AG20443 (cell line): ENCODE results near the gene GNAI1.
"Not testable (repeated sequence)": the region's sequence is repeated elsewhere in the genome, so short reads cannot be mapped to it uniquely, and the experiment has no call there.

ENCODE experiments used
- DNase-seq: peaks from one replicate; pipeline ENCODE4 v3.0.0; 2012; ENCODE audit warnings: low spot score, mixed read lengths

Gene GNAI1

DNA sequence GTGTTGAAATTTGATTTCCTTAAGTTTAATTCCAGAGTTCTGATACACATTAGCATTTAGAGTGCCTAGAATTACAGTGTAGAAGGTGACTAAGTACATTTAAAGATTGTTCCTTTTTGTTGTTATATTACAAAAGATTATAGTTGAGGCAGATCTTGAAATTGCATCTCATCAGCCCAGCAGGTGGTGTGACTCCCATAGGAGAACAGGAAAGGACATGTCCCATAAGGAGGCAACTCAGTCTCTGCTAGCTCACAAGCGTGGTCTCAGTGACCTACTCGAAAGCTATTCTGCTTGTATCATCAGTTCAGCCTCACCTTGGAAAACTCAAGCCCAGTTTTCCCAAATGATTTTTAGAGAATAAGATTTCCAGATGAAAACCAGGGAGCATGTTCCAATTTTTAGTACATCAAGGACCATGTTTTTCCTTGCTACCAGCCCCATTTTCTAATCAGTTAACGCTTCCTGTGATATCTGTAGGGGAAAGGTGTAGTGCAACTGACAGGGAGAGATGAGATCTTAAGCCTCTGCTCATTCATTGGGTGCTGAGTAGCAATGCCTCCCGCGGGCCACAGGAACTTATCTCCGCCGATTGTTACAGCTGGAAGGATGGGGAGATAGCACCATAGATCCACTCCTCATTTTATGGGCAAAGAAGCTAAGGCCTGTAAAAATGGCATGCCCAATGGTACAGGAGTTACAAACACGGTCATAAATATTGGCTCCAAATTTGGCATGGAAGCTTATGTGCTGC, 1.1 kb upstream of the GNAI1 start:
- no peak for DNase-seq

DNA sequence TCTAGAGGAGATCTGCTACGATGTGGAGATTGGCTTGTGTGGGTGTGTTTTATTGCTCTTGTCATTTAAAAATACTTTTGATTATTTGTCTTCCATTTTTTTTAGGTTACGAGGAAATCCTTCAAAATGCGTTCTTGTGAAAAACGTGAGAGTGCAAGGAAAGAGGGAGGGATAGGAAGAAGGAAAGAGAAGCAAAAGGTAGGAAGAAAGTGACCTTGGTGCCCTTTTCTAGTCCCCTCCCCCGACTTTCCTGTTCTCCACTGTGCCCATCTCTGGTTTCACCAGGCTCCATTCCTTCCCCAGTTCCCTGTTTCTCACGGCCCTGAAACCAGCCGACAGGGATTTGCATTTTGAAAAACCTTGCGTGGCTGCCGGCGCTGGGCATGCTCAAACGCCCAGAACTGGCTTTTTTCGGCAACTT, 506 bp upstream of the GNAI1 start:
- DNase-seq = no peak

DNA sequence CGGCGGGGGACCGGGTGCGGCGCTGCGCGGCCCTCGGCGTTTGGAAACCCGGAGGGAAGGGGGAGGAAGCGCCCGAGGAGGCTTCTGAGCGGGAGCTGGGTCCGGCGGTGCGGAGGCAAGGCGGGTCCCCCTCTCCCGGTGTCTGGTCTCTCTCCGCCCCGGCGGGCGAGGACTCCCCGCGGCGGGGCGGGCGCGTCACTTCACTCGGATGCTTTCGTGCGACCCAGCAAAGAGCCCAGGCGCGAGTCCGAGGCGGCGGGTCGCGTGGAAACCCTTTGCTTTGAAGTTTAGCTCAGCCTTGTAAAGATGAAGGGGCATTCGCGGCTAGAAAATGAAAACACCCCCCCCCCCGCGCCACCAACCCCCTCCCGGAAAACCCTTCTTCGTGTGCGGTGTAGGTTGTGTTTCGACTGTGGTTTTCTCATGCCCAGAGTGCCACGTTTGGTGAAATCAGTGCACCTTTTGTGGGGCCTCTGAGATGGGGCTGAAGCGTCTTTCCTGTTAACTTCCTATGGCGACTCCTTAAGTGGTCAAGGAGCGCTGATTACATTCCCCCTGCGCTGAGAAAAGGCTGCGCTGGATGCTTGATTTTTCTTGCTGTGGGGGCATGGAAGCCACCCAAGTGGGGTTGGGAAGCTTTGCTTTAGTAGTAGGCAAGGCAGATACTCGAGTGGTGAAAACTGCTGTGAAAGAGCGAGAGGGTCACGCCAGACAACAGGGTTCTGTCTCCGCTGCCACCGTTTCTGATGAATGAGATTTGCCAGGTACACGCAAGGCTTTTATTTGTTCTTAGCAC, 876 bp downstream of the GNAI1 start:
- DNase-seq = peak; percentile 51

DNA sequence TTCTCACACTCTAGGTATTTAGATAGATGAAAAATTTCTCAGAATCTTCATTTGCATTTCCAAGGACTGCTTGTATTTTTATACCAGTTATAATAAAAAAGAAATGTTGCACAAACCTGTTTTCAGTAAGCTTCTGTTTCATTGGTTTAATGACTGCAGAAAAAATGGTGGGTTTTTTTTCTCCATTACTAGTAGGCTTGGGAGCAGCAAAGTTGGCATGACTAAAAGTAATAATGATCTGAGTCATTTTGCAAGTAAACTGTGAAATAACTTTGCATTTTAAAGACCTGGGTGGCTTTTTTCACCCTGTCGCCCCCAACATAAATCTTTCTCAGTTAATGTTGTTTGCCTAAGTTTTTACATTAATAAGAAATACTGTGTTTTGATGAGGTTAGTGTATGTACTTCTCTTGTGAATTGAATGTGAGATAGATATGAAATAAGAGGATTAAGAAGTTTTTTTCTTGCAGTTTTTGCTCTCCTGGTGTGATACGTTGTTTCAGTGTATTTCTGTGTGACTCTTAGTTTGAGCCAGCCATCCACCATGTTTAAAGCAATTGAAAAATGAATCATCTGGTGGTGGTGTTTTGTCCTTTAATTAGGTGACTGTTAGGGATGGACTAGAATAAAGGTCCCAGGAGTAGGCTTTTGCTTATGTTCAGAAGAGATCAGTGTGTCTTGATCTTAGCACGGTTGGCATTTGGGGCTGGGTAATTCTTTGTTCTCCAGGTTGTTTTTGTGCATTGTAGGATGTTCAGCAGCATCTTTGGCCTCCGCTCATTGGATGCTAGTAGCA, 1.8 kb downstream of the GNAI1 start:
- peak; percentile 20 for DNase-seq

DNA sequence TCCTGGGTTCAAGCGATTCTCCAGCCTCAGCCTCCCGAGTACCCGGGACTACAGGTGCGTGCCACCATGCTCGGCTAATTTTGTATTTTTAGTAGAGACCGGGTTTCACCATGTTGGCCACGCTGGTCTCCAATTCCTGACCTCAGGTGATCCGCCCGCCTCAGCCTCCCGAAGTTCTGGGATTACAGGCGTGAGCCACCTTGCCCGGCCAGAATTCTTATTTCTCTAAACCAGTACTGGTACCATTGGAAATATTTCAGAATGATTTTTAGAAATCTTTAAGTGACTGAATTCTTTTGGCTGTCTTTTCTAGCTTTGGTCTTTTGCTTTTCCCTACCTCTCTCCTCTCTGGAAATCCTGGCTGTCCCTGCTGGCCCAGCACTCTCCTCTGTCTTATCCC, 2.8 kb downstream of the GNAI1 start:
- DNase-seq = no peak

DNA sequence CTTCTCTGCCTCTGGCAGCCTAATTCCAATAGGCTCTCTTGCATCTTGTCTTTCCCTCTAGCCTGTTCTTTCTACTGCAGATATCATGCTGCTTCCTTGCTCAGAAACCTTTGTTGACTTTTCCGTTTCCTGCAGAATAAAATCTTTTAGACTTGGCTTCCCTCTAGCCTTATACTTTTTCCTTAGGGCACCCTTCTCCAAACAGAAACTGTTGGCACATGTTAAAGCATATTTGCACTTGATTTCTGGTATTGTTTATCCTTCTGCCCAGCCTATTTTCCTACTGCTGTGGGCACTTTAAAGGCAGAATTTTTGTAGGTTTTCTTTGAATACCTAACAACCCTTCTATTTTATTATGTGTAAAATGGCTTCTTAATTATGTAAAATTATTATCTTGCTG, 4.6 kb downstream of the GNAI1 start:
- DNase-seq = no peak

DNA sequence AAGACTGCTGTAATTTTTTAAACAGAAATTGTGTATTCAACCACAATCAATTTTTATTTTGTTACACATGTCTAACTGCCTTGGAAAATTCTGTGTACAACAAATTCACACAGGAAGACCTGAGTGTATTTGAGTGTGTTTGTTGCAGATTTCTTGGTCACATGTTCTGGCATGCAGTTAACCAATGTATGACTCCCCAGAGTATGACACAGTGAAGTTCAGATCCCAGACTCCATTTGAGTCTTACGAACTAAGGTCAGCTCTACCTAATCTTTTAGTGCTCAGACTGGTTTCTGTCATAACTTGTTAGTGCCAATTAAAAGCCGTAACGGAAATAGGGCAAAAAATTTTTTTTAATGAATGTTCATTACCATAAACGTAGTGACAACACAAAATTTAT, 5.8 kb downstream of the GNAI1 start:
- DNase-seq = no peak

DNA sequence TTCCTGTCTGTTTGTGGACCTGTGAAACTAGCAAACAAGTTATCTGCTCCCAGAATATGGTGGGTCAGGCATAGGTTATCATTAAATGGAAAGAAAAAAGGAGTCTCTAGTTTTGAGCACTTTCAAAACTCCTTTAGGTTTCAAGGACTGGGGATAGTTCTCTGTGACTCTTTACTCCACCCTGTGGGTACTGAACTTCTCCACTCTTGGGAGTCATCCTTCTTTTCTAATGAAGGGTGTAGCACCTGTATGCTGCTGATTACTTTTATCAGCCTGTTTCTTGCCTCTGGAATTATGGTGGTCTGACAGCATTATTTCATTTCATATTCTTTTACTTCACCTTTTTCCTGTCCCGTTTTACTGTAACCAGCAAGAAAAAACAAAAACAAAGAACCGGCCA, 6.7 kb downstream of the GNAI1 start:
- DNase-seq = no peak

DNA sequence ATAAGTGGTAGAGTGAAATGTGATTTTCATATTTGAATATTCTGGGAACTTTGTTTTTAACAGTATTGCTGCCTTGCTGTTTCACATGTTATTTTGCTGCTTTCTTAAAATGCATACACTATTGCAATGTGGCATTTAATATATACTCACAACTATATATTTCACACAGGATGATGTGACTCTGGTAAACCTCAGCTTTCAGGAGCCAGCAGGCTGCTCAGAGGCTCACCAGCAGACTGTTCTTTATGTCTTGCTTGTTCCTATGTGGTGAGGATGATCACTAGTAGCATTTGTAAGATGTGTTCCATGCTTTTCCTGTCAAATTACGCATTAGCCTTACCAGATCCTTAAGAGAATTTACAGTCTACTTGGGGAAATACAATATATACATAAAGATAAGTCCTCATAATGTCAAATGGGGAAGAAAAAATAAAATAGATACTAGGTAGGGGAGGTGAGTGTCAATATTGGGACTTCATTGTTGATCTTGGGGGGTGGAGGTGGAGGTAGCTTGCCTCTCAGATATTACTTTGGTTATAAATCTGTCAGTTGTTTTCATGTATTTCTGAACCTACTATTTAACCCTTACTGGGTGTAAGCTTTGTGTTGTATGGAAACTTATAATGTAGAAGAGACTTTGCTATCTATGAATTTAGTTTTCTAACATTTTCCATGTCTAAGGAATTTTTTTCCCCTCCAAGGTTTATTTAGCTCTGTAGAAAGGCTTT, 8.4 kb downstream of the GNAI1 start:
- DNase-seq = no peak

DNA sequence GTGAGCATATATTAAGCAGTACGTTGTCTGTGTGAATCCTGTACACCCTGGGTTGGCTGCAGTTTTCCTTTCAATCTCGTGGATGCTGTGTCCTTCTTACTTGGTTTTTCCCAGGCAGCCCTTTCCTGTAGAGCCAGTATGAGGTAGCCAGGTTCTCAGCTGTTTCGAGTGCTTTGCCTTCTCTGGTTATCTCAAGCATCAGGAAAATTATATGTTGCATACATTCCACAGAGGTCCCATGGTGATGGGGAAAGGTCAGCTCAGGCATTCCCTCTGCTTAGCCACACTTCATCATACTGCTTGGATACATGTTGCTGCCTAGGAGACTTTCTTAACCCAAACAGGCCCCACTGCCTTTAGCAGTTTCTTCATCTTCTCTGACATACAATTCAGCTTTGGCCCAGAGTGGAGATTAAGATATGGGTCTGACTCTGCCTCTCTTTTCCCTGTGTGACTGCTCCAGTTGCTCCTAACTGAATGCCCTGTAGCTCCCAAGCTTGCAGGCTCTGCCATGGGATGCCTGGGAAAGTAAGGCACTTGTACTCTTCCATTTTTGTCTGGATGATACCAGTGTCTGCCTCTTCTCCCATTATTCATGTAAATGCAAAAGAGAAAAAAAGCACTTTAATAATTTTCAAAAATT, 11.3 kb downstream of the GNAI1 start:
- DNase-seq = peak; percentile 13

DNA sequence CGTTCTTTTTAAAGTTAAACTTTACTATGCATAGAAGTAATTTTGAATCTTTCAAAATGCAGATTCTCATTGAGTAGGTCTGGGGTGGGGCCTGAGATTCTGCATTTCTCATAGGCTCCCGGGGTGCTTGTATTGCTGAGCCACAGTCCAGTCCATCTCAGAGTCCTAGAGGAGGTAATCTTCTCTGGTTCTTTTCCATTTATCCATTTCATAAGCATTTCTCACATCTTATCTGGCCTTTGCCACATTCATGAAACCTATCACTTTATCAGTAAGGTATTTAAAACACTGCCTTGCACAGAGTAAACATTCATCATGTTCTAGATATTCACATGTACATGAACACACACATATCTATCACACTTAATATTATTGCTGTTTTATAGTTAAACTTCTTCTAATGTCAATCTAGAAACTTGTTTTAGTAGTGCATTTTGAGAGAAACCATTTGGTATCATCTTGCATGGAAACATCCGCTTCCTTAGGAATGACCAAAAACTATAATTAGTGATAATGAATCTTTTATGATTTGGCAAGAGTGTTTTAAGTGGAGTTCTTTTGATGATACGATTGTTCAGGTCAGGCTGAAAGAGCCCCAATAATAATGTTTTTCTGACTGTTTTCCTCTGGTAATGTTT, 12.0 kb downstream of the GNAI1 start:
- DNase-seq = no peak

DNA sequence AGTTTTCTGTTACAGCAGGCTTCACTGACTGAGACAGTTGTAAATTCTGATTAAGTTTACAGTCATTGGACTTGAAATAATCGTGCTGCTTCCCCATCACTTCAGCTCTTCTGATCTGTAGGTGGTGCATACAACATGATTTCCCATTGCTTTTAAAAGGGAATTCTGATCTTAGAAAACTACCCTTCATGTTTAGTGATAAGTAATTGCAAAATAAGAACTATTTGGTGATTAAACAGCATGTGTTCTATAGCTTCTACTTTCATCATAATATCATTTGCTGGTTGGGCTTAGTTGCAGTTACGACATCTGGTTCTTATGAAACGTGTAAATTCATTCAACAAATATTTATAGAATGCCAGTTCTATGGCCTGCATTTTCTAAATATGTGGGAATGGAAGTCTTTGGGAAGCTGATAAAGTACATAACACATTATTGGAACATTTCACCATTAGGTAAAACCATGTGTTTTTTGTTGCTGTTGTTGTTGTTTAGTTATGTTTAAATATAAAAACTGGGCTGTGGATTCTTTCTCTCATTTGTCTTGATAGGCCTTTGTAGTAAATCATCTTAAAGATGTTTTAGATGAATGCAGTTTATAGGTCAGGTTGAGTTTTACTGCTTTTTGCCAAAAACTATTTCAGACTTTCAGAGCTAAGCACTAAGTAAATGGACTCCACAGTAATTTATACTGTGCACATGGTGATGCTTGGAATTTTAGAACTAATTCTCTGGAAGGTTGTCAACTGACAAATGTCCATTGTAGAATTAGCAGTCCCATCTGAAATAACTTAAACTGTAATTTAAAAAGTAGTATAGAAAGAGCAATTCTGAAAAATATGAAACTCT, 13.1 kb downstream of the GNAI1 start:
- DNase-seq = peak; percentile 18

DNA sequence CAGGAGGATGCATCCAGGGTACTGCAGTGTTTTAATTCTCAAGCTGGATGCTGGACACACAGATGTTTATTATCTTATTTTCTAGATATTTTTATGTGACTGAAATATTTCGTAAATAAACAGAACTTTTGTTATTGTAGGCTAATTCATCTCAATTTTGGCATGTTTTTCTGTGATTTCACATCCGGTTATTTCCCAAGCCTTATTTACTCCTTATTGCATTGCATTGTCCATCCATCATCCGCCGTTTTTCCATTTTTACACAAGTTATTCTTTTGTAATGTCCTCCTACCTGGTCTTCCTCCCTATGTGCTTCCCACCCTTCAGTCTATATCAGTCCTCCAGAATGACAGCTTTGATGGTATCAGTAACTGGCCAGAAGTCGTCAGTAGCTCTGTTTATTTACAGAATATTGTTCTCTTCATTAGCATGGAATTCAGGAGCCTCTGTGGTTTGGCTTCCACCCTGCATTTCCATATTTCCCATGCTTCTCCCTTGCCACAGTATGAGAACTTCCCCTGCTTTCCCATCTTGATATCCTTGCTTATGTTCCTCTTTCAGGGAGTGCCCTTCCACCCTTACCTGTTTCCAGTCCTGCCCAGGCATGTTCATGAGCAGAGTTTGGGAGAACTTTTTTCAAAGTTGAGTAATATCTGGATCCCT, 16.1 kb downstream of the GNAI1 start:
- peak; percentile 29 for DNase-seq

DNA sequence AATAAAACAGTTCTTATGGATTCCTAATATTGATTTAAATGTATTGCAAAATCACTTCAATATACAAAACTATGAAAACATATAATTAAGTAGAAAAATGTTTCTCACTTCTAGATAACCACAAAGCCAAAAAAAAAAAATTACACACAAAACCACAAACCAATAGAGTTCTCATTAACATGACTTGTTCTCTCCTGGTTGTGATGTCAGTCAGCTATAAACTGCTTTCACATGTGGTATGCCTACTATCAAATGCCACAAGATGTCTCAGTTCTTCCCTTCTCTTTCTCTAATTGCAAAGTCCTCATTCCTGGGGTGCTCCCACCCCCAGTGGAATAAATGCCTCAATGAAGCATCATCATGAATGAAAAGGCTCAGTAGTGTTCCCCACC, 16.6 kb downstream of the GNAI1 start:
- peak; percentile 56 for DNase-seq

DNA sequence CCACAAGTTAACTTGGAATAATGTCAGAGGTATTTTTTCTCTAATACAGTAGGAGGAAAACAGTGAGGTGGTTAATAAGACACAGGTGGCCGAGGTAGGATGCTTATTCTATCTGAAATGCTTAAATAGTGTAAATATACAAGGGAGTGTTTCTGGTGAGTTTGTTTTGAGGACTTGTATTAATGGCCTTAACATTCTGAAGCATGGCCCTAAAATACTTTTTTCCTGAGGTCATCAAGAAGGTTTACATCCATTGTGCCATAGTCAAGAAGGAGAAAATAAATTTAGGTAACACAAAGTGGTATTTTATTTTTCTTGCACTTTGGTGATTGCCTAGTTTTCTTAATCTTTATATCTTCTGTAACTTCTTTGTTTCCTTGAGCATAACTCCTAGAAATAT, 18.8 kb downstream of the GNAI1 start:
- DNase-seq = no peak

DNA sequence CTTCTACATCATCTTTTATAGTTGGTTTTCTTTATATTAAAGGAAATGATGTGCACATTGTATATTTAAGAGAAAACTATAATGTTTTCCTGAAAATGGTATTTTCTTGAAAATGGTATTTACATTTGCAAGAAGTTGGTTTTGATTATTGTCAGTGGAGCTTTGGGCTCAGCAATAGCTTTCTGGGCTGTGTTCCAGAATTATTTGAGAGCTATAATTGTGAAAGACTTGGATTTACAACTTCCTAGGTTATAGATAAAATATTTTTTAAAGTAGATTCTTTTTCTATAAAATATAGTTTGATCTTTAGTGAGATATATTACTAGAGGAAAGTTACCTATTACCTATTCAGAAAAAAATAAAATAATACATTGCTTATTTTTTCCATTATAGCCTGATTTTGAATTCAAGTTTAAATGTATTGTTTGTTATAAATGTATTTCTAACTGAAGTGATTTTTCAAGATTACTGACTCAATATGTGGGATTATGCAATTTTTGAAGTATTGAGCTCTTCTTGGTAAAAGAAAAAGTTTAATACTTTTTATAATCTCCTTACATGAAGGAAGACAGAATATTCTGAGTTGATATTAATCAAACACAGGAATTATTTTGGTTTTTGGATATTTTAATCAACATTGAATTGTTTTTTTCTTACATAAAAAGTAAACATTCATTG, 20.2 kb downstream of the GNAI1 start:
- DNase-seq = no peak

DNA sequence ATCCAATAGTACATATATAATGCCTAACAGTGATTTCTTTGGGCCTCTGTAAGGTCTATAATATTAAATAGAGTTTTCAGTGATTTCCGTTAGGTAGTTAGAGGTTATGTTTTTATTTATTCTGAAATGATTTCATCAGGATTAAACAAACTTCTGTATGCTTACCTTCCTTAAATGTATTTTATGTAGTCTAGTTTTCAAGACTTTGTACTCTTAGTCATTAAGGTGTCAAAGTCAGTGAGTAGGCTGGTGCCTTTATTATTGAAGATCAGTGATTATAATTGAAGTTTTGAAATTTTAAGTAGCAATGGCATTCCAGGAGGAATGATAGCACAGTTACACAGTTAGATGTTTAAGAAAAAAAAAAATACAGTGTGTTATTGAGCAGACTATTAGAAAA, 20.7 kb downstream of the GNAI1 start:
- DNase-seq = no peak

DNA sequence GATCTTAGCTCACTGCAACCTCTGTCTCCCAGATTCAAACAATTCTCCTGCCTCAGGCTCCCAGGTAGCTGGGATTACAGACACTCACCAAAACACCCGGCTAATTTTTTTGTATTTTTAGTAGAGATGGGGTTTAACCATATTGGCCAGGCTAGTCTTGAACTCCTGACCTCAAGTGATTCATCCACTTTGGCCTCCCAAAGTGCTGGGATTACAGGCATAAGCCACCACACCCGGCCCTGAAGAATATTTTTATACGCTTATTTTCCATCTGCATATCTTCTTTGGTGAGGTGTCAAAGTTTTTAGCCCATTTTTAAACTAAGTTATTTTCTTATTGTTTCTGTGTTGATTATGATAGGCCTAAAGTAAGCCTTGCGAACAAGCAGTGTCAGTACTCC, 23.1 kb downstream of the GNAI1 start:
- not testable (repeated sequence) for DNase-seq

DNA sequence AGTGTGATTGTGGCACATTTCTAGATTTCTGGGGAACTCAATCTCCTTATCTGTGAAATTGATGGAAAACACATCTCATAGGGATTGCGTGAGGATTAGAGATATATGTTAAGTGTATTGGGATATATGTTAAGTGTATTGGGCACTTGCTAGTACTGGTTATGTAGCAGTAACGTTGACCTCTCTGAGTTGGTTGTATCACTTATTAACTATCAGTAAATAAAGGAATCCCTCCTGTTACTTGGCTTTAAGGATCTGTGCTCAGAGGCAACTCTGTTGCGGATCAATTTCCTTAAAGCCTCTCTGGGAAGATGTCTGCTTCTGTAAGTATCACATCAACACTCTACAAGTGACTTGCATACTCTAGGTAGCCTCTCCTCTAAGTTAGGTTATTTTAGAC, 25.2 kb downstream of the GNAI1 start:
- DNase-seq = no peak
